Endothelial cell (in vitro differentiated cells): ENCODE data around the gene NOX1. TPM values are rescaled to one million over a fixed set of nuclear protein-coding genes. Genes with fewer than 3 reads are reported as not detected.

Source experiments
- DNase-seq: peaks from one replicate; pipeline ENCODE4 v3.0.0; 2021; ENCODE audit warnings: low spot score
- H3K27ac Mint-ChIP-seq: one replicate; pipeline ENCODE4 v1.8.0; 2021; ENCODE audit warnings: mixed read lengths, inconsistent platforms; ENCODE audit not compliant: unreplicated experiment
- H3K27me3 Mint-ChIP-seq: one replicate; pipeline ENCODE4 v1.8.0; 2021; ENCODE audit warnings: mild to moderate bottlenecking, moderate library complexity, mixed read lengths, inconsistent platforms; ENCODE audit not compliant: unreplicated experiment
- H3K36me3 Mint-ChIP-seq: one replicate; pipeline ENCODE4 v1.8.0; 2021; ENCODE audit warnings: mild to moderate bottlenecking, low read depth, mixed read lengths, inconsistent platforms; ENCODE audit not compliant: unreplicated experiment
- H3K4me1 Mint-ChIP-seq: one replicate; pipeline ENCODE4 v1.8.0; 2021; ENCODE audit warnings: mild to moderate bottlenecking, mixed read lengths, inconsistent platforms; ENCODE audit not compliant: unreplicated experiment
- H3K4me3 Mint-ChIP-seq: one replicate; pipeline ENCODE4 v1.8.0; 2021; ENCODE audit warnings: mild to moderate bottlenecking, mixed read lengths, inconsistent platforms; ENCODE audit not compliant: unreplicated experiment
- H3K9me3 Mint-ChIP-seq: one replicate; pipeline ENCODE4 v1.8.0; 2021; ENCODE audit warnings: mixed read lengths, inconsistent platforms; ENCODE audit not compliant: unreplicated experiment
- CTCF ChIP-seq: fragments of 200-600 bp; sonication (generic); IDR thresholded peaks from one replicate; pipeline ENCODE4 v1.5.0; 2021; ENCODE audit warnings: antibody characterized with exemption; ENCODE audit not compliant: unreplicated experiment
- total RNA-seq: library from RNA; stranded (reverse); fragmentation: NEBNext Ultra II Directional; extraction: Animal tissue kit (Norgen Biotek cat#: 25700); gene quantifications from one replicate; pipeline ENCODE4 v1.2.1, GENCODE V29; 2021; ENCODE audit not compliant: unreplicated experiment

Gene NOX1
- total RNA-seq, 1 donor from 2014 or later, result not detected

DNA sequence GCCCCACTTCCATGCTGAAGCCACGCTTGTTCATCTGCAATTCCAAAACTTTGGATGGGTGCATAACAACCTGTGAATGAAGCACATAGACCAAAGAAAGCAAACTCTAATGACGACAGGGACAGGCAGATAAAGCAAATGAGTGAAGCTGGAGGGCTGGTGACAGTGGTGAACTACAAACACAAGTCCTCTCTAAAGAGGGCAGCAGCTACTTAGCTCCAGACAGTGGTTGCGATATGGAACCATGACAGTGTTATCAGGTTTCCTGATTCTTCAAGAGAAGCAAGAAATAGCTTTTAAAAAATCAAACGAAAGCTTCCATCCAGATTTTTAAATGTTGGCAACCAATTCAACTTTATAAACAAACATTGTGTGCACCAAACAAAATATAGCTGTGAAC, 23.8 kb downstream of the NOX1 start:
- Mint-ChIP-seq H3K4me3 (no peak overlapping the region), H3K27ac (no peak overlapping the region), H3K27me3 (no peaks in the 10 kb centered on the region), H3K9me3 (no peaks in the 10 kb centered on the region), H3K4me1 (no peaks in the 10 kb centered on the region), H3K36me3 (no peaks in the 10 kb centered on the region)
- TF ChIP-seq CTCF, result no peak
- DNase-seq, result no peak

- H3K27me3 Mint-ChIP-seq, result no peaks in the 10 kb centered on the region
- peaks cover 14% of the 10 kb centered on the region for H3K36me3 Mint-ChIP-seq
- H3K4me1 Mint-ChIP-seq, result no peaks in the 10 kb centered on the region
- no peak for TF ChIP-seq CTCF
- no peak overlapping the region for H3K4me3 Mint-ChIP-seq
- H3K9me3 Mint-ChIP-seq, result no peaks in the 10 kb centered on the region
- DNase-seq, result no peak
- H3K27ac Mint-ChIP-seq, result no peak overlapping the region
Observed at GRCh38 chrX:100831219-100831946, 42.8 kb downstream of the NOX1 start.

DNA sequence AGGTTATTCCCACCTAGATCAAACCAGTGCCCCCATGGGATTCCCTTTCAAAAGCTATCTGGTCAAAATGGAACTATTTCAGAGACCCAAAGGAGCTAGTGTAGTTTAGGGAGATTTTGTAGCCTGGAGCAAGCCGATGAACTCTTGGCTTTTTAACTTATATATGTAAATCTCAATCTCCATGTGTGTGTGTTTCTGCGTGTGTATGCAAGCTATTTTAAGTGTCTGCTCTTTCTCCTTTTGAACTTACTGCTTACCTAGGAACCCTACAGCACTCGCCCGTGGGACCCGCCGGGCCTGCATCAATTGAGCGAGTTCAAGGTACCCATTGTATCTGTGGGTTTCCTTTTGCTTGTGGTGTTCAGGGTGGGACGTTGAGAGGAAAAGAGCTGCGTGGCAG, 43.6 kb downstream of the NOX1 start:
- no peak overlapping the region for H3K4me3 Mint-ChIP-seq
- no peak overlapping the region for H3K27ac Mint-ChIP-seq
- H3K36me3 Mint-ChIP-seq, result peaks cover 14% of the 10 kb centered on the region
- no peaks in the 10 kb centered on the region for H3K27me3 Mint-ChIP-seq
- no peaks in the 10 kb centered on the region for H3K9me3 Mint-ChIP-seq
- no peak for DNase-seq
- TF ChIP-seq CTCF, result no peak
- H3K4me1 Mint-ChIP-seq, result no peaks in the 10 kb centered on the region

GRCh38 chrX:100830143-100830542, 44.0 kb downstream of the NOX1 start:
- TF ChIP-seq CTCF, result no peak
- DNase-seq, result no peak

DNA sequence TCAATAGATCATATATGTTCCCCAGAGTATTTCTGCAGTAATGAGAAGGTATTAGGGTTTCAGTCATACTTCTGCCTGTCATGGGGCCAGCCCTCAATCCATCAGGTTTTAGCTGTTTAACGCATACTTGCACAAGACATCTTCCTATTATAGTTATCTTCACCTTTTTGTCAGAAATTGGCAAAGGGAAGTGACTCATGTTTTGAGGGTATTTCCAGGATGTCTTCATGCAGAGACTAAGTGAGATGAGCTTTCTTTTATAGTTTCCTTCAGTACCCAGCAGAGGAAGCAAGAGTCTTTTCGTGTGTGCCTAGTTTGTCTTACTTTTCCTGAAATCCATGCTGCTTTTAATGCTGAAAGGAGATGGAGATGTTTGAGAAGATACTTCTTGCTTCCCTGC, 44.4 kb downstream of the NOX1 start:
- TF ChIP-seq CTCF, result no peak
- H3K27ac Mint-ChIP-seq, result no peak overlapping the region
- H3K27me3 Mint-ChIP-seq, result no peaks in the 10 kb centered on the region
- H3K4me1 Mint-ChIP-seq, result no peaks in the 10 kb centered on the region
- H3K4me3 Mint-ChIP-seq, result no peak overlapping the region
- no peak for DNase-seq
- peaks cover 14% of the 10 kb centered on the region for H3K36me3 Mint-ChIP-seq
- H3K9me3 Mint-ChIP-seq, result no peaks in the 10 kb centered on the region

More at GRCh38 chrX:100830143-100830542, 44.0 kb downstream of the NOX1 start:
- Mint-ChIP-seq H3K9me3 (no peaks in the 10 kb centered on the region), H3K4me1 (no peaks in the 10 kb centered on the region), H3K4me3 (no peak overlapping the region), H3K27me3 (no peaks in the 10 kb centered on the region), H3K36me3 (peaks cover 14% of the 10 kb centered on the region), H3K27ac (no peak overlapping the region)
